Posterior vena cava (tissue), 2 donors: Measurements from ENCODE around the gene ELAC2. TPM values are rescaled to one million over a fixed set of nuclear protein-coding genes. Genes with fewer than 3 reads are reported as not detected.
"Not testable (repeated sequence)": the region's sequence is repeated elsewhere in the genome, so short reads cannot be mapped to it uniquely, and the experiment has no call there.

ENCODE experiments used
- DNase-seq: peaks from one replicate; pipeline ENCODE4 v3.0.0-alpha.2; 2020; ENCODE audit warnings: low spot score
- intact Hi-C, 2 donors: fragments of 100-400 bp; cut with DNase I; formaldehyde crosslinking; loops; one replicate each; pipeline versions ENCODE4 v1.14.1 to v1.14.2; 2022 to 2023
- total RNA-seq, 2 donors: library from RNA; stranded (reverse); fragmentation: NEBNext Ultra II Directional; extraction: Animal tissue kit (Norgen Biotek cat#: 25700); gene quantifications; one replicate each; pipeline ENCODE4 v1.2.1, GENCODE V29; 2021
- donor health status: DM: yes; HTN: yes; CAD: no.
- donor health status: DM: yes; HTN: yes; CAD: no.

ELAC2 gene
- total RNA-seq, 2 donors from 2014 or later: 39.8 to 44.1 TPM

GRCh38 chr17:12995106-12995895, 22.5 kb downstream of the ELAC2 start:
- intact Hi-C loops: no loop called here
- DNase-seq: peak; percentile 67

- DNase-seq: peak; percentile 54
- intact Hi-C loops: no loop called here
These were observed 23.3 kb downstream of the ELAC2 start for GRCh38 chr17:12994341-12995074.

- peak; percentile 42 for DNase-seq
- intact Hi-C loops: no loop called here
These were observed 24.2 kb downstream of the ELAC2 start for GRCh38 chr17:12993631-12994030.

- intact Hi-C loops: no loop called here
- DNase-seq: peak; percentile 48
These were observed 25.2 kb downstream of the ELAC2 start for GRCh38 chr17:12992676-12993075.

GRCh38 chr17:12990926-12991325, 26.9 kb downstream of the ELAC2 start:
- no peak for DNase-seq
- intact Hi-C loops: no loop called here

- intact Hi-C loops: no loop called here
- no peak for DNase-seq
These were observed 27.6 kb downstream of the ELAC2 start for GRCh38 chr17:12990041-12990808.

- intact Hi-C loops: loop anchor here in 1 of 2 donors (10.0 kb wide), 1 partner anchor 432 kb away; no protein-coding TSS in a partner anchor
- no peak for DNase-seq
These were observed 30.7 kb downstream of the ELAC2 start for GRCh38 chr17:12987120-12987519.

- intact Hi-C loops: loop anchor here in 1 of 2 donors (10.0 kb wide), 1 partner anchor 431 kb away; no protein-coding TSS in a partner anchor
- peak; percentile 42 for DNase-seq
These were observed 32.2 kb downstream of the ELAC2 start for GRCh38 chr17:12985431-12986293.

GRCh38 chr17:12983991-12984884, 33.6 kb downstream of the ELAC2 start:
- peak; percentile 96 for DNase-seq
- intact Hi-C loops: loop anchor here in 1 of 2 donors (10.0 kb wide), 1 partner anchor 429 kb away; no protein-coding TSS in a partner anchor

GRCh38 chr17:12982224-12982623, 35.6 kb downstream of the ELAC2 start:
- no peak for DNase-seq
- intact Hi-C loops: loop anchor here in 1 of 2 donors (10.0 kb wide), 1 partner anchor 427 kb away; no protein-coding TSS in a partner anchor

GRCh38 chr17:12979826-12980500, 37.9 kb downstream of the ELAC2 start:
- intact Hi-C loops: loop anchor here in 1 of 2 donors (10.0 kb wide), 1 partner anchor 425 kb away; no protein-coding TSS in a partner anchor
- no peak for DNase-seq

GRCh38 chr17:12979246-12979645, 38.6 kb downstream of the ELAC2 start:
- intact Hi-C loops: no loop called here
- no peak for DNase-seq

GRCh38 chr17:12978787-12979186, 39.0 kb downstream of the ELAC2 start:
- intact Hi-C loops: not testable (repeated sequence)
- DNase-seq: peak; percentile 50

- peak; percentile 59 for DNase-seq
- intact Hi-C loops: no loop called here
These were observed 40.6 kb downstream of the ELAC2 start for GRCh38 chr17:12977008-12977751.

GRCh38 chr17:12974005-12974531, 43.8 kb downstream of the ELAC2 start:
- intact Hi-C loops: no loop called here

GRCh38 chr17:12973496-12974004, 44.3 kb downstream of the ELAC2 start:
- intact Hi-C loops: no loop called here

More at GRCh38 chr17:12974005-12974531, 43.8 kb downstream of the ELAC2 start:
- DNase-seq: peak; percentile 82

More at GRCh38 chr17:12973496-12974004, 44.3 kb downstream of the ELAC2 start:
- DNase-seq: no peak
